Measurements from ENCODE around the gene FUT9.

FUT9 gene

DNA sequence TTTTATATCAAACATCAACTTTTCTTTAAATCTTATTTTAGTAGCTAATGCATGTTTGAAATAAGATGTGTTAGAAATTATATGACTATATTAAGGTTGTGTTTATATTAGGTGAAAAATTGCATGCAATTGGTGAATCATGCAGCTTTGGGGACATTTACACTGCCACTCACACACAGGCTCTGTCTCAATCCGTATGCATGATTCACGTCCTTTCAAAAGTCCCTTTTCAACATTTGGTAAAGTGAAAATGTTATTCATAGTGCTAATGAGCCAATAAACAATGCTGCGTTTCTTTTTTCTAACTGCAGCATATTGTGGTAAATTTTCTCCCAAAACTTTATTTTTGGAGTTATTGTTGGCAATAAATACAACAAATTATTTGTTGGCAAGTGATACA is 198.0 kb downstream of the FUT9 start:
- no peaks in the 10 kb centered on the region for H3K4me1 ChIP-seq (ENCODE audit: control insufficient read depth in 2 of 2, insufficient read depth in 1 of 2, low read depth in 1 of 2, low read length in 2 of 2)
- no peak overlapping the region for H2BK15ac ChIP-seq (ENCODE audit: low read length)
- no peak overlapping the region for H2AK5ac ChIP-seq (ENCODE audit: low read depth, low read length)

GRCh38 chr6:96223695-96224094 is 207.9 kb downstream of the FUT9 start:
- Histone ChIP-seq H2AK5ac (ENCODE audit: low read depth, low read length) (no peak overlapping the region), H3K27ac (replicated peaks; ENCODE audit: low read length) (no peak overlapping the region), H3K18ac (ENCODE audit: low read length) (no peak overlapping the region), H3K4me2 (ENCODE audit: insufficient read depth, low read length, poor library complexity, severe bottlenecking) (no peak overlapping the region), H3K4me1 (ENCODE audit: control insufficient read depth in 2 of 2, insufficient read depth in 1 of 2, low read depth in 1 of 2, low read length in 2 of 2) (no peaks in the 10 kb centered on the region), H2BK15ac (ENCODE audit: low read length) (no peak overlapping the region), H2BK120ac (ENCODE audit: low read depth, low read length) (no peak overlapping the region), H3K9me3 (replicated peaks in 1 of 2; ENCODE audit: control insufficient read depth in 2 of 2, insufficient read depth in 1 of 2, low read depth in 1 of 2, low read length in 2 of 2) (no peaks in the 10 kb centered on the region), H2BK12ac (ENCODE audit: low read length) (no peak overlapping the region), H4K91ac (ENCODE audit: low read depth, low read length, poor library complexity) (no peak overlapping the region), H3K4ac (ENCODE audit: low read length) (no peak overlapping the region), H2AFZ (ENCODE audit: low read length) (no peak overlapping the region), H2BK5ac (ENCODE audit: low read length) (no peak overlapping the region), H3K4me3 (ENCODE audit: low read length in 2 of 2) (no peak overlapping the region), H4K8ac (ENCODE audit: low read depth, low read length) (no peak overlapping the region), H3K14ac (ENCODE audit: low read length) (no peak overlapping the region), H3K27me3 (ENCODE audit: control insufficient read depth in 3 of 3, insufficient read depth in 3 of 3, low read depth in 1 of 3, low read length in 3 of 3) (no peaks in the 10 kb centered on the region), H3K79me1 (ENCODE audit: low read depth, low read length) (no peaks in the 10 kb centered on the region), H3K23ac (ENCODE audit: low read depth, low read length, poor library complexity) (no peak overlapping the region), H3K9ac (ENCODE audit: low read depth, low read length, poor library complexity) (no peak overlapping the region), H3K36me3 (replicated peaks in 1 of 2; ENCODE audit: control insufficient read depth in 2 of 2, insufficient read depth in 2 of 2, low read length in 2 of 2) (no peaks in the 10 kb centered on the region)
- no peak for DNase-seq (ENCODE audit: low spot score)
- WGBS, 2 donors (ENCODE audit: extremely low coverage in 2 of 2, insufficient read length in 2 of 2, insufficient replicate concordance in 1 of 2): no CpG with 5 or more reads among the region's 1 CpG

More for the DNA sequence above, 198.0 kb downstream of the FUT9 start:
- no CpG with 5 or more reads among the region's 3 CpGs for WGBS, 2 donors (ENCODE audit: extremely low coverage in 2 of 2, insufficient read length in 2 of 2, insufficient replicate concordance in 1 of 2)
- H3K4ac ChIP-seq (ENCODE audit: low read length): no peak overlapping the region
- H4K91ac ChIP-seq (ENCODE audit: low read depth, low read length, poor library complexity): no peak overlapping the region
- no peak overlapping the region for H3K4me3 ChIP-seq (ENCODE audit: low read length in 2 of 2)
- H3K23ac ChIP-seq (ENCODE audit: low read depth, low read length, poor library complexity): no peak overlapping the region
- H3K14ac ChIP-seq (ENCODE audit: low read length): no peak overlapping the region
- no peak overlapping the region for H3K27ac ChIP-seq (replicated peaks; ENCODE audit: low read length)
- H3K9me3 ChIP-seq (replicated peaks in 1 of 2; ENCODE audit: control insufficient read depth in 2 of 2, insufficient read depth in 1 of 2, low read depth in 1 of 2, low read length in 2 of 2): no peaks in the 10 kb centered on the region
- H2BK12ac ChIP-seq (ENCODE audit: low read length): no peak overlapping the region
- no peak overlapping the region for H3K9ac ChIP-seq (ENCODE audit: low read depth, low read length, poor library complexity)
- DNase-seq (ENCODE audit: low spot score): no peak
- no peaks in the 10 kb centered on the region for H3K79me1 ChIP-seq (ENCODE audit: low read depth, low read length)
- H3K27me3 ChIP-seq (ENCODE audit: control insufficient read depth in 3 of 3, insufficient read depth in 3 of 3, low read depth in 1 of 3, low read length in 3 of 3): no peaks in the 10 kb centered on the region
- H2BK5ac ChIP-seq (ENCODE audit: low read length): no peak overlapping the region
- H3K36me3 ChIP-seq (replicated peaks in 1 of 2; ENCODE audit: control insufficient read depth in 2 of 2, insufficient read depth in 2 of 2, low read length in 2 of 2): no peaks in the 10 kb centered on the region
- H2AFZ ChIP-seq (ENCODE audit: low read length): no peak overlapping the region
- no peak overlapping the region for H3K18ac ChIP-seq (ENCODE audit: low read length)
- no peak overlapping the region for H2BK120ac ChIP-seq (ENCODE audit: low read depth, low read length)
- H4K8ac ChIP-seq (ENCODE audit: low read depth, low read length): no peak overlapping the region
- H3K4me2 ChIP-seq (ENCODE audit: insufficient read depth, low read length, poor library complexity, severe bottlenecking): no peak overlapping the region

DNA sequence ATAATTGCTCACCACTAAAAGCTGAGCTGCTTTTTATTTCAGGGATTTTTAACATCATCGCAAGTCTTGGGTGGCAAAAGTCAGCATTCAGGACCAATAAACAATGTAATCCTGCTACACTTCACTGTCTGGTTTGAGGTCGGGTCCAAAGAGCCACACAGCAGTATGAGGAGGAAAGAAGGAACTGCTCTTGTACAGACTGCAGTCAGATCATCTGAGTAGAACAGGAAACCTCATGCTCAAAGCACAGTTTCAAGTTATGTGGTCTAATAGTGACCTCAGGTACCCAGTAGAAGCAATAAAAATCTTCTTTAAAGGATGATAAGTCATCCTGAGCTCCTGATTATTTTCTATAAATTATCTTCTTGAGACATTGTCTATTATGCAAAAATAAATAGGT is 211.4 kb downstream of the FUT9 start:
- no peak overlapping the region for H2BK120ac ChIP-seq (ENCODE audit: low read depth, low read length)
- H3K18ac ChIP-seq (ENCODE audit: low read length): no peak overlapping the region
- no peak overlapping the region for H4K8ac ChIP-seq (ENCODE audit: low read depth, low read length)
- H3K4me3 ChIP-seq (ENCODE audit: low read length in 2 of 2): no peak overlapping the region
- H4K91ac ChIP-seq (ENCODE audit: low read depth, low read length, poor library complexity): no peak overlapping the region
- DNase-seq (ENCODE audit: low spot score): no peak
- H3K14ac ChIP-seq (ENCODE audit: low read length): no peak overlapping the region
- no peak overlapping the region for H3K23ac ChIP-seq (ENCODE audit: low read depth, low read length, poor library complexity)
- no peak overlapping the region for H3K4ac ChIP-seq (ENCODE audit: low read length)
- no peak overlapping the region for H3K9ac ChIP-seq (ENCODE audit: low read depth, low read length, poor library complexity)
- H2AFZ ChIP-seq (ENCODE audit: low read length): no peak overlapping the region
- H2BK15ac ChIP-seq (ENCODE audit: low read length): no peak overlapping the region
- no CpG with 5 or more reads among the region's 2 CpGs for WGBS, 2 donors (ENCODE audit: extremely low coverage in 2 of 2, insufficient read length in 2 of 2, insufficient replicate concordance in 1 of 2)
- no peak overlapping the region for H3K27ac ChIP-seq (replicated peaks; ENCODE audit: low read length)
- no peak overlapping the region for H2AK5ac ChIP-seq (ENCODE audit: low read depth, low read length)
- no peaks in the 10 kb centered on the region for H3K27me3 ChIP-seq (ENCODE audit: control insufficient read depth in 3 of 3, insufficient read depth in 3 of 3, low read depth in 1 of 3, low read length in 3 of 3)
- H3K9me3 ChIP-seq (replicated peaks in 1 of 2; ENCODE audit: control insufficient read depth in 2 of 2, insufficient read depth in 1 of 2, low read depth in 1 of 2, low read length in 2 of 2): no peaks in the 10 kb centered on the region
- no peaks in the 10 kb centered on the region for H3K4me1 ChIP-seq (ENCODE audit: control insufficient read depth in 2 of 2, insufficient read depth in 1 of 2, low read depth in 1 of 2, low read length in 2 of 2)
- H3K4me2 ChIP-seq (ENCODE audit: insufficient read depth, low read length, poor library complexity, severe bottlenecking): no peak overlapping the region
- H2BK5ac ChIP-seq (ENCODE audit: low read length): no peak overlapping the region
- H3K79me1 ChIP-seq (ENCODE audit: low read depth, low read length): no peaks in the 10 kb centered on the region
- H2BK12ac ChIP-seq (ENCODE audit: low read length): no peak overlapping the region
- H3K36me3 ChIP-seq (replicated peaks in 1 of 2; ENCODE audit: control insufficient read depth in 2 of 2, insufficient read depth in 2 of 2, low read length in 2 of 2): no peaks in the 10 kb centered on the region

DNA sequence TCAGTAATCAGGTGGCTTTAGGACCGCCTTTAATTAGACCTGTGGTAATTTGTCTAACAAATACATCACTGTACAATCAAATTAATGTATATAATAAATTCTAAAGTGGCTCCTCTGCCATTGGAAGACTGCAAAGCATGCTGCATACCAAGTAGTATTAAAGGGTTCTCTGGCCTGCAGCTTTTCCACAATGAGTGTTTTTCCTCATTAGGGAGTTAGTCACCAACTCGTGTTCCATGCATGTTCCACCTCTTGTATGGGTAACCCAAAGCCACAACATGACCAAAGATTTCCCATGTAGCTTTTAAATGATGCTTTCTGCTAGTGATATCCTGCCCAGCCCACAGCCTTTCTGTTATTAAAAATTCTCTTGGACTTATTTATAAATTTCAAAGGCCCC is 218.7 kb downstream of the FUT9 start:
- Histone ChIP-seq H3K4me1 (ENCODE audit: control insufficient read depth in 2 of 2, insufficient read depth in 1 of 2, low read depth in 1 of 2, low read length in 2 of 2) (peaks cover 0 to 4% of the 10 kb centered on the region in 2 donors), H3K4ac (ENCODE audit: low read length) (no peak overlapping the region), H2BK5ac (ENCODE audit: low read length) (no peak overlapping the region), H2AK5ac (ENCODE audit: low read depth, low read length) (no peak overlapping the region), H3K9ac (ENCODE audit: low read depth, low read length, poor library complexity) (no peak overlapping the region), H4K91ac (ENCODE audit: low read depth, low read length, poor library complexity) (no peak overlapping the region), H3K14ac (ENCODE audit: low read length) (no peak overlapping the region), H3K27me3 (ENCODE audit: control insufficient read depth in 3 of 3, insufficient read depth in 3 of 3, low read depth in 1 of 3, low read length in 3 of 3) (no peaks in the 10 kb centered on the region), H4K8ac (ENCODE audit: low read depth, low read length) (no peak overlapping the region), H3K4me2 (ENCODE audit: insufficient read depth, low read length, poor library complexity, severe bottlenecking) (no peak overlapping the region), H3K9me3 (replicated peaks in 1 of 2; ENCODE audit: control insufficient read depth in 2 of 2, insufficient read depth in 1 of 2, low read depth in 1 of 2, low read length in 2 of 2) (no peaks in the 10 kb centered on the region), H3K27ac (replicated peaks; ENCODE audit: low read length) (no peak overlapping the region), H2BK120ac (ENCODE audit: low read depth, low read length) (no peak overlapping the region), H2AFZ (ENCODE audit: low read length) (no peak overlapping the region), H3K18ac (ENCODE audit: low read length) (no peak overlapping the region), H3K4me3 (ENCODE audit: low read length in 2 of 2) (no peak overlapping the region), H3K36me3 (replicated peaks in 1 of 2; ENCODE audit: control insufficient read depth in 2 of 2, insufficient read depth in 2 of 2, low read length in 2 of 2) (no peaks in the 10 kb centered on the region), H3K23ac (ENCODE audit: low read depth, low read length, poor library complexity) (no peak overlapping the region), H2BK15ac (ENCODE audit: low read length) (no peak overlapping the region), H3K79me1 (ENCODE audit: low read depth, low read length) (no peaks in the 10 kb centered on the region), H2BK12ac (ENCODE audit: low read length) (no peak overlapping the region)
- WGBS, 2 donors (ENCODE audit: extremely low coverage in 2 of 2, insufficient read length in 2 of 2, insufficient replicate concordance in 1 of 2): no CpG with 5 or more reads among the region's 2 CpGs
- DNase-seq (ENCODE audit: low spot score): no peak
